Fibroblast of pulmonary artery (primary cell): ENCODE results near the gene MINPP1.

ENCODE experiments used
- DNase-seq: peaks from one replicate; pipeline ENCODE4 v3.0.0-alpha.2; 2010; ENCODE audit warnings: low read depth
- H3K4me3 ChIP-seq: replicated peaks from 2 replicates; pipeline ENCODE4 v1.5.1; 2011; ENCODE audit warnings: low read depth, mild to moderate bottlenecking, control low read depth, low read length, moderate library complexity
- CTCF ChIP-seq: IDR thresholded peaks from 2 replicates; pipeline ENCODE4 v1.5.1; 2011; ENCODE audit warnings: mild to moderate bottlenecking, control low read depth, low read length, inconsistent platforms; ENCODE audit errors: missing control alignments

Gene MINPP1

DNA sequence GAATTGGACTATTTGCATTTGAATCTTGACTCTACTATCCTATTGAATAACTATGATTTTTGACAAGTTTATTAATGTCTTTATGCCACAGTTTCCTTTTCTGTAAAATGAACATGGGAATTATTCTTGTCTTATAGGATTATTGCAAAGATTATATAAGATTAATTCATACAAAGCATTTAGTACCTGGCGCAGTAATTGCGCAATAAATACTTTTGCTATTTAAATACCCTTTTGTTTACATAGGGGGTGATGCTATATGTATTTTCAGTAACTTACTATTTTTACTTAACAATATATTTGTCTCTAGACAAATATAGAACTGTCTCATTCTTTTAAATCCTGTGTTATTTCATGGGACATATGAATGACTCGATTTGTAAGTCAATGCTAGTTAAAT is 5.3 kb downstream of the MINPP1 start:
- no peak for DNase-seq
- H3K4me3 ChIP-seq, result no peak overlapping the region
- no peak for TF ChIP-seq CTCF

DNA sequence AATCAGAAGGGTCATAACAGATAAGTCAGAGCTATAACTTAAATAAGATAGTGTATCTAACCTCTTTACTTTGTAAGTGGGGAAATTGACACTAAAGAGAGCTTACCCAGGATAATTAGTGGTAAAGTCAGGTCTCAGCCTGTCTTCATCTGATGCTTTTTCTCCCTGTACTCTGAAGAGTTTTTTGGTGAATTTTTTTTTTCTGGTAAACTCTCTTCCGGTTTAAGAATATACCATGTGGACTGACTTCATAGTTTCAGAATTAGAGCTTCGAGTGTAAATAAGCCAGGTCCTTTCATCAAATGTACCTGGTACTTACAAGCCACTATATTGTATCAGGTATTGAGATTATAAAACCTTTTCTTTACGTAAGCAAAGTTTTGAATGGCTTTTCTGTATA is 6.8 kb downstream of the MINPP1 start:
- no peak for DNase-seq

DNA sequence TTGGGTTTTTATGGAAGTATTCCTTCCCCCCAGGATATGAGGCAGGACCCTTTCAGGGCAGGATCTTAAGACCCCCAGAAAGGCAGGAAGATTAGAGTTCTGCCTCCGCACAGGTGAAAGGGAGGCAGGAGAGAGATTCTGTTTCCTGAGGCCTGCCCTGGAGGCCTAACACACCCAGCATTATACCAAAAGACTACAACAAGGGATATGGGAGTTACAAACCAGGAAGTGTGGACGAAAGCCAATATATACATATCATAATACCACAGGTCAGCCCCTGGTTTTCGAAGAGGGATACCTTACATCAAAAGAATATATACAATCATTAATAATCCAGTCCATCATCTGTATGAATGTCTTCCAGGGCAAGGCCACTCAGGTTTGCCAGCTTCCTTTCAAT is 14.2 kb downstream of the MINPP1 start:
- no peak for TF ChIP-seq CTCF
- no peak for DNase-seq
- no peak overlapping the region for H3K4me3 ChIP-seq

More for the DNA sequence above, 6.8 kb downstream of the MINPP1 start:
- no peak overlapping the region for H3K4me3 ChIP-seq
- no peak for TF ChIP-seq CTCF

DNA sequence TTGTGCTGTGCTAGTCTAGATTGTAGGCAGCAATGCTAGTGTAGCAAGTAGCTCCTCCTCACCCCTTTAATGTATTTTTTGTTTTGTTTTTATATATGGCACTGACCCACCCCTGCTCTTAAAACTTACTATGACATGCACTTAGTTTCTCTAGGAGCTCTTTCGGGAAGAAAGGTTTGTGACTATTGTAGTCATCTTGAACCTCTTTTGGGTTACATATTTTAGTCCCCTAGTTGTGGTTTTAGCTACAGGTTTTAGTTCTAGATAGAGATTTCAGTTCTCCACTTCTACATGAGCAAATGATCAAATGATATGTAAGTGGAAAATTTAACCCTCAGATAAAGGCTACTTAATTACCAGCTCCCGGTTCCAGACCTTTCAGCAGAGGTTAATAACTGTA is 14.9 kb downstream of the MINPP1 start:
- DNase-seq, result no peak

DNA sequence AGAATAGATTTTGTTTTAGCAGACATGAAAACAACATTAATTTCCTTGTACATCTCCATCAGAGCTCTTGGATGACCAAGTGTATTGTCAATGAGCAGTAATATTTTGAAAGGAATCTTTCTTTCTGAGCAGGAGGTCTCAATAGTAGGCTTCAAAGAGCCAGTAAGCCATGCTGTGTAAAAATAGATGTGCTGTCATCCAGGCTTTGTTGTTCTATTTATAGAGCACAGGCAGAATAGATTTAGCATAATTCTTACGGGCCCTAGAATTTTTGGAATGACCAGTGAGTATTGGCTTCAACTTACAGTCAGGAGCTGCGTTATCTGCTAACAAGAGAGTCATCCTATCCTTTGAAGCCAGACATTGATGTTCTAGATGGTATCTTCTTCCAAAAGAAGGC is 19.0 kb downstream of the MINPP1 start:
- no peak overlapping the region for H3K4me3 ChIP-seq
- no peak for DNase-seq
- TF ChIP-seq CTCF, result no peak

More for the DNA sequence above, 14.9 kb downstream of the MINPP1 start:
- H3K4me3 ChIP-seq, result no peak overlapping the region
- no peak for TF ChIP-seq CTCF

DNA sequence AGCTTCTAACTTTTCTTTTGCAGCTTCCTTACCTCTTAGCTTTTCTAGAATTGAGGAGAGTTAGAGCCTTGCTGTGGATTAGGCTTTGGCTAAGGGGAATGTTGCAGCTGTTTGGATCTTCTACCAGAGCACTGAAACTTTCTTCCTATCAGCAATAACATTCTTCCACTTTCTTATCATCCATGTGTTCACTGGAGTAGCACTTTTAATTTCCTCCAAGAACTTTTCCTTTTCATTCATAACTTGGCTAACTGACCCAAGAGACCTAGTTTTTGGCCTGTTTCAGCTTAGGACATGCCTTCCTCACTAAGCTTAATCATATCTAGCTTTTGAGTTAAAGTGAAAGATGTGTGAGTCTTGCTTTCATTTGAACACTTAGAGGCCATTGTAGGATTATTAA is 19.6 kb downstream of the MINPP1 start:
- no peak overlapping the region for H3K4me3 ChIP-seq
- DNase-seq, result no peak
- TF ChIP-seq CTCF, result no peak

GRCh38 chr10:87531908-87532622 is 27.4 kb downstream of the MINPP1 start:
- peak; percentile 80 for DNase-seq
- TF ChIP-seq CTCF, result no peak
- H3K4me3 ChIP-seq, result no peak overlapping the region
